Activated naive CD4-positive, alpha-beta T cell treated with anti-CD3 and anti-CD28 coated beads, Interleukin-2, amount 50 U/mL, for 24 hours (primary cell): Measurements from ENCODE around the gene MUS81.
A peak's percentile ranks its signal among the peaks of the same experiment; 100 is the strongest.
"Not testable (repeated sequence)": the region's sequence is repeated elsewhere in the genome, so short reads cannot be mapped to it uniquely, and the experiment has no call there.

Source experiments
- H3K27ac Mint-ChIP-seq: one replicate; pipeline ENCODE4 v1.8.0; 2021; ENCODE audit warnings: mild to moderate bottlenecking, mixed read lengths
- H3K27me3 Mint-ChIP-seq: one replicate; pipeline ENCODE4 v1.8.0; 2021; ENCODE audit warnings: mixed read lengths
- H3K36me3 Mint-ChIP-seq: one replicate; pipeline ENCODE4 v1.8.0; 2021; ENCODE audit warnings: mixed read lengths
- H3K4me1 Mint-ChIP-seq: one replicate; pipeline ENCODE4 v1.8.0; 2021; ENCODE audit warnings: mixed read lengths
- H3K4me3 Mint-ChIP-seq: one replicate; pipeline ENCODE4 v1.8.0; 2021; ENCODE audit warnings: mild to moderate bottlenecking, mixed read lengths
- H3K9me3 Mint-ChIP-seq: one replicate; pipeline ENCODE4 v1.8.0; 2021; ENCODE audit warnings: mixed read lengths

The MUS81 gene, protein sequence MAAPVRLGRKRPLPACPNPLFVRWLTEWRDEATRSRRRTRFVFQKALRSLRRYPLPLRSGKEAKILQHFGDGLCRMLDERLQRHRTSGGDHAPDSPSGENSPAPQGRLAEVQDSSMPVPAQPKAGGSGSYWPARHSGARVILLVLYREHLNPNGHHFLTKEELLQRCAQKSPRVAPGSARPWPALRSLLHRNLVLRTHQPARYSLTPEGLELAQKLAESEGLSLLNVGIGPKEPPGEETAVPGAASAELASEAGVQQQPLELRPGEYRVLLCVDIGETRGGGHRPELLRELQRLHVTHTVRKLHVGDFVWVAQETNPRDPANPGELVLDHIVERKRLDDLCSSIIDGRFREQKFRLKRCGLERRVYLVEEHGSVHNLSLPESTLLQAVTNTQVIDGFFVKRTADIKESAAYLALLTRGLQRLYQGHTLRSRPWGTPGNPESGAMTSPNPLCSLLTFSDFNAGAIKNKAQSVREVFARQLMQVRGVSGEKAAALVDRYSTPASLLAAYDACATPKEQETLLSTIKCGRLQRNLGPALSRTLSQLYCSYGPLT

GRCh38 chr11:65860278-65861164 lies at the start of gene MUS81:
TSS of gene MUS81 (plus strand) at chr11:65860433. CDS start at chr11:65860754, 321 bp downstream.
- H3K9me3 Mint-ChIP-seq = no peaks in the 10 kb centered on the region
- peak within 1 kb of the TSS; percentile 98 for H3K27ac Mint-ChIP-seq
- H3K4me1 Mint-ChIP-seq = peaks cover 44% of the 10 kb centered on the region
- H3K36me3 Mint-ChIP-seq = peaks cover 18% of the 10 kb centered on the region
- H3K27me3 Mint-ChIP-seq = no peaks in the 10 kb centered on the region
- peak within 1 kb of the TSS; percentile 95 for H3K4me3 Mint-ChIP-seq

GRCh38 chr11:65811764-65812475 lies 48.3 kb upstream of the MUS81 start:
- no peaks in the 10 kb centered on the region for H3K9me3 Mint-ChIP-seq
- H3K27me3 Mint-ChIP-seq = no peaks in the 10 kb centered on the region
- H3K27ac Mint-ChIP-seq = no peak overlapping the region
- peaks cover 7% of the 10 kb centered on the region for H3K4me1 Mint-ChIP-seq
- H3K36me3 Mint-ChIP-seq = no peaks in the 10 kb centered on the region
- no peak overlapping the region for H3K4me3 Mint-ChIP-seq

DNA sequence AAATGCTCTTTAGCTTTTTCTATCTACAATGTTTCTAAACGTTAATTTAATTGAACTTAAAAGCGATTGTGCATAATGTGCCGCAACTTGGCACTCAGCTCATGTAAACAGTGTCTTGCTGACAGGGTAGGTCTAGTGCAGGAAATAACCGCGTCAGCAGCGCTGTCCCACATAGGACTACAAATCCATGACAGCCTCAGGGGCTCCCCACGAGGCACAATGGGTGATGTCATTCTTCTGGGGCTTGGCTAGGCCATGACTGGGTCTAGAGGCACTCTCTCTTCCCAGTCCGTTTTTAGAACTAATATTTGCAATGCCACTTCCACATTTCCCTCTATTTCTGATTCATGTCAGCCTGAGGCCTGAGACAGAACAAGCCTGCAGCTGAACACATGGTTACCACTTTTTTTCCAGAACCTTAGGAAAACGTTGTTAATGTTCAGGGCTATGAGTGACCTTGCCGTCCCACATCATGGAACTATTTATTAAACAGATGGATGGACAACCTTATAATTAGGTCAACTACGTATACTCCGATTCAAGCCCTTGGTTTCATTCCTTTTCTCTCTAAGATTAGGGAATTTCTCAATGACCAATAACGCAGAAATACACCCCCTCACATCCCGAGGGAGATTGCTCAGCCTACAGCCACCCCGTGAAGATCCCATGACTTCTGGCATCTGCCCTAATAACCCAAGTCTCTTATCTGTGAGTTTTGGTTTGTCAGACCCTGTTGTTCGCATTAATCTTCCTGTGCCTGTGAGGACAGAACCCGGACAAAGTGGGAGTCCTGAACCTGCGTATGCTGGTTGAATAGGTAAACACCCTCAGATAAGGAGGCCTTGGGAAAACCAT lies 45.9 kb upstream of the MUS81 start:
- no peaks in the 10 kb centered on the region for H3K27me3 Mint-ChIP-seq
- no peaks in the 10 kb centered on the region for H3K9me3 Mint-ChIP-seq
- no peaks in the 10 kb centered on the region for H3K36me3 Mint-ChIP-seq
- H3K4me3 Mint-ChIP-seq = no peak overlapping the region
- H3K27ac Mint-ChIP-seq = no peak overlapping the region
- H3K4me1 Mint-ChIP-seq = peaks cover 19% of the 10 kb centered on the region

DNA sequence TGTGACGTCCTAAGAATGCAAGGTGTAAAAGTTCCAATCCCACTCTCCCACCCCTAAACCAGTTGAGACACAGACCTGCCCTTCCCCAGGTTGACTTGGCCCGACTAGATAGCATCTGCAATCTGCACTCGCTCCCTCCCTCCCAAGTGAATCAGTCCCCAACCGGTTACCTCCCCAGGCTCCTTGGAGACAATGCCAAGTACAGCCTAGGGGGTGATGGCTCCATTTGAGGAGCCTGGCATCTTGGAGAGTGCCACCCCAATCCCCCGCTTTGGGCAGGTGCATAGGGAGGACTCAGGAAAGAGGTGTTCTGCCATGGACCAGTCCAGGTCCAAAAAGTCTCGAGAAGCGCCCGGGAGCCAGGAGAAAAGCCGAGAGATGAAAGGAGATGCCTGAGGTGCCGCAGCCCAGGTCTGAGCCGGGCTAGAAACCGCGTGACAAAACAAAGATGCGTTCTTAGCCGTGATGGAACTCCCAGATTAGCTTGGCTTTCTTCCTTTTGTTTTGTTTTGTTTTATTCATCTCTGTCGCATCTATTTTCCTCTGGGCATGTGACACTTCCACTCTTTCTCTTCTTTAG lies 45.2 kb upstream of the MUS81 start:
- no peaks in the 10 kb centered on the region for H3K9me3 Mint-ChIP-seq
- no peak overlapping the region for H3K4me3 Mint-ChIP-seq
- peaks cover 19% of the 10 kb centered on the region for H3K4me1 Mint-ChIP-seq
- H3K27ac Mint-ChIP-seq = no peak overlapping the region
- H3K36me3 Mint-ChIP-seq = no peaks in the 10 kb centered on the region
- no peaks in the 10 kb centered on the region for H3K27me3 Mint-ChIP-seq

GRCh38 chr11:65816696-65817095 lies 43.5 kb upstream of the MUS81 start:
- H3K9me3 Mint-ChIP-seq = no peaks in the 10 kb centered on the region
- no peaks in the 10 kb centered on the region for H3K36me3 Mint-ChIP-seq
- H3K4me3 Mint-ChIP-seq = peak overlapping the region; percentile 47
- H3K27ac Mint-ChIP-seq = no peak overlapping the region
- H3K27me3 Mint-ChIP-seq = no peaks in the 10 kb centered on the region
- H3K4me1 Mint-ChIP-seq = peaks cover 19% of the 10 kb centered on the region

DNA sequence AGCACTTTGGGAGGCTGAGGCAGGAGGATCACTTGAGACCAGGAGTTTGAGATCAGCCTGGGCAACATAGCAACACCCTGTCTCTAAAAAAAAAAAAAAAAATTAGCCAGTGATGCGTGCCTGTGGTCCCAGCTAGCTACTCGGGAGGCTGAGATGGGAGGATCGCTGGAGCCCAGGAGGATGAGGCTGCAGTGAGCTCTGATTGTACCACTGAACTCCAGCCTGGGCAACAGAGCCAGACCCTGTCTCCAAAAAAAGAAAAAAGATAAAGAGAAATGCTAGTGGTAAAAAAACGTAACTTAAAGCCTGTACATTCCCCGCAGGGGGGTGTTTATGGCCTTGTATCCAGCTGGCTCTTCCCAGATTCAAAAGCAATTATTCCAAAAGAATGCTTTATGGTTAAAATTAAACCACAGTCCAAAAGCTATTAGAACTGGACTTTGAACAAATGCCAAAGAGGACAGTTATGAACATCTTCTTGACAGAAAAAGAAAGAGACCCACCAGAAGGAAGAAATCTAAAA lies 42.9 kb upstream of the MUS81 start:
- Mint-ChIP-seq H3K9me3 (no peaks in the 10 kb centered on the region), H3K4me1 (peaks cover 19% of the 10 kb centered on the region), H3K27ac (peak overlapping the region; percentile 89), H3K36me3 (no peaks in the 10 kb centered on the region), H3K27me3 (no peaks in the 10 kb centered on the region), H3K4me3 (peak overlapping the region; percentile 88)

GRCh38 chr11:65817835-65818680 lies 42.2 kb upstream of the MUS81 start:
- no peaks in the 10 kb centered on the region for H3K27me3 Mint-ChIP-seq
- peak overlapping the region; percentile 89 for H3K27ac Mint-ChIP-seq
- peaks cover 19% of the 10 kb centered on the region for H3K4me1 Mint-ChIP-seq
- H3K9me3 Mint-ChIP-seq = no peaks in the 10 kb centered on the region
- peak overlapping the region; percentile 88 for H3K4me3 Mint-ChIP-seq
- H3K36me3 Mint-ChIP-seq = no peaks in the 10 kb centered on the region

- Mint-ChIP-seq H3K27me3 (no peaks in the 10 kb centered on the region), H3K27ac (no peak overlapping the region), H3K9me3 (no peaks in the 10 kb centered on the region), H3K4me1 (peaks cover 19% of the 10 kb centered on the region), H3K36me3 (no peaks in the 10 kb centered on the region), H3K4me3 (no peak overlapping the region)
Measured at GRCh38 chr11:65821107-65821506, 39.1 kb upstream of the MUS81 start.

DNA sequence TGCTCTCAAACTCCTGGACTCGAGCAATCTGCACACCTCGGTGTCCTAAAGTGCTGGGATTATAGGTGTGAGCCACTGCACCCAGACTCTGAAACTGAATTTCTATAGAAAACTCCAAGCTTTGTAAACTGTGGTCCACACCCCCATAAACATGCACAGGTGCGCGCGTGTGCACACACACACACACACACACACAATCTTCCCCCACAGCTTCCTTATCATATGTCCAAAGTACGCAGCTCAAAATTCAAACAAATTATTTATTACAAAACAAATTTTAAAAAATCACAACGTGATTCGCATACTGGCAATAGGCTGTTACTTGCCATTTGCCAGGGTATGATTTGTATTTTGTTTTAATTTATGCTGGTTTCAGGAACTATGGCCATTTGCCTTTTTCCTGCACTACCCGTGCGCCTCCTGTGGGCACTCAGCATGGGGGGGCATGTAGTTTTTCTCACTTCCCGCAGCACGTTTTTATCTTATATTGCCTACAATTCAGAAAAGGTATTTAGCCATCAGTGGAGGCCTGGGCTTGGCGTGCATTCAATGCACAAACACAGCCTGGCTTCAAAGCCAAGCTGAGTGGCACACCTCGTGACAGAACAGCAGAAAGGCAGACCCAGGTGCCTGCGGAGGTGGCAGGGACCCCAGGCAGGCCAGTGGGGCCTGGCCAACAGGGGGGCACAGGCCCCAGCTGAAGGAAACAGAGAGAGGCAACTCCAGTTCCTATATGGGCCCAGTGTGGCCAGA lies 37.3 kb upstream of the MUS81 start:
- H3K36me3 Mint-ChIP-seq = no peaks in the 10 kb centered on the region
- no peaks in the 10 kb centered on the region for H3K27me3 Mint-ChIP-seq
- no peak overlapping the region for H3K4me3 Mint-ChIP-seq
- no peaks in the 10 kb centered on the region for H3K9me3 Mint-ChIP-seq
- peaks cover 3% of the 10 kb centered on the region for H3K4me1 Mint-ChIP-seq
- no peak overlapping the region for H3K27ac Mint-ChIP-seq

GRCh38 chr11:65826984-65827735 lies 33.1 kb upstream of the MUS81 start:
- Mint-ChIP-seq H3K4me3 (no peak overlapping the region), H3K36me3 (no peaks in the 10 kb centered on the region), H3K27me3 (no peaks in the 10 kb centered on the region), H3K9me3 (no peaks in the 10 kb centered on the region), H3K27ac (no peak overlapping the region), H3K4me1 (peaks cover 11% of the 10 kb centered on the region)

- Mint-ChIP-seq H3K4me3 (no peak overlapping the region), H3K9me3 (no peaks in the 10 kb centered on the region), H3K36me3 (no peaks in the 10 kb centered on the region), H3K27ac (no peak overlapping the region), H3K4me1 (peaks cover 20% of the 10 kb centered on the region), H3K27me3 (no peaks in the 10 kb centered on the region)
Measured at GRCh38 chr11:65829459-65829858, 30.8 kb upstream of the MUS81 start.

- H3K4me1 Mint-ChIP-seq = peaks cover 20% of the 10 kb centered on the region
- H3K27me3 Mint-ChIP-seq, H3K36me3 Mint-ChIP-seq, H3K4me3 Mint-ChIP-seq, H3K9me3 Mint-ChIP-seq: not testable (repeated sequence)
- H3K27ac Mint-ChIP-seq = peak overlapping the region; percentile 80
Measured at GRCh38 chr11:65832231-65832630, 28.0 kb upstream of the MUS81 start.
